Measurements from ENCODE around the gene UBE3C.

DNA sequence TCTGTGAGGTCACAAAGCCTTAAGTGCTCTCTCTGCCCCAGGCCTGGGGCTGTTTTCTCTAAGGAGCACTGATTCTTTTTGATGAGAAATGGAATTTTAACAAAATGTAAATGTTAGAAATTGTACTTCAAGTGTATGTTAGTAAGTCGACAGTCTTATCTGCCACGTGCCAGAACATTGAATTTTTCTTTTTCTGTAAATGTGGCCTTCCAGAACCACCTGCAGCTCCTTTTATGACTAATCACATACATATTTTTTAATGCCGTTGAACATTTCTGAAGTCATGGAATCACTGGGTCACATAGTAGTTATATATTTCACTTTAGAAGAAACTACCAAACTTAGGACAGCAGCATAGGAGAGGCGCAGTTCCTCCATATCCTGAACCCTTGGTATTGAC lies 38.0 kb downstream of the UBE3C start:
- TF ChIP-seq CTCF (IDR thresholded peaks at IDR 0.05) (no peak), EP300 (IDR thresholded peaks at IDR 0.05) (no peak), POLR2A (IDR thresholded peaks at IDR 0.05; ENCODE audit: low read depth) (no peak), POLR2AphosphoS5 (IDR thresholded peaks at IDR 0.05) (no peak)

All from esophagus muscularis mucosa (tissue), 4 donors.